Skeletal muscle tissue (tissue), 4 donors: Measurements from ENCODE around the gene NAA15. TPM values are rescaled to one million over a fixed set of nuclear protein-coding genes. Genes with fewer than 3 reads are reported as not detected.
"Not testable (repeated sequence)": the region's sequence is repeated elsewhere in the genome, so short reads cannot be mapped to it uniquely, and the experiment has no call there.

ENCODE experiments used
- H3K27ac ChIP-seq: one replicate; pipeline ENCODE4 v1.7.0; 2013; ENCODE audit warnings: mild to moderate bottlenecking, low read depth, low read length, inconsistent platforms
- H3K27me3 ChIP-seq, 3 donors: one replicate each; pipeline ENCODE4 v1.7.0; 2013; ENCODE audit warnings: low read length in 3 of 3; ENCODE audit not compliant: control insufficient read depth in 3 of 3, insufficient read depth in 3 of 3
- H3K36me3 ChIP-seq, 3 donors: one replicate each; pipeline ENCODE4 v1.7.0; 2013; ENCODE audit warnings: low read length in 3 of 3; ENCODE audit not compliant: control insufficient read depth in 3 of 3, insufficient read depth in 3 of 3
- H3K4me1 ChIP-seq, 3 donors: one replicate each; pipeline ENCODE4 v1.7.0; 2013; ENCODE audit warnings: low read length in 3 of 3, mild to moderate bottlenecking in 3 of 3; ENCODE audit not compliant: control insufficient read depth in 3 of 3, insufficient read depth in 3 of 3
- H3K4me3 ChIP-seq, 3 donors: one replicate each; pipeline ENCODE4 v1.7.0; 2013; ENCODE audit warnings: low read length in 3 of 3
- H3K9ac ChIP-seq, 3 donors: one replicate each; pipeline ENCODE4 v1.7.0; 2013; ENCODE audit warnings: low read length in 3 of 3, mild to moderate bottlenecking in 3 of 3, moderate library complexity in 2 of 3, low read depth in 1 of 3
- H3K9me3 ChIP-seq, 3 donors: one replicate each; pipeline ENCODE4 v1.7.0; 2013; ENCODE audit warnings: low read length in 3 of 3; ENCODE audit not compliant: control insufficient read depth in 3 of 3
- total RNA-seq: library from RNA; depleted of rRNA; stranded (reverse); fragments of >200 nt; gene quantifications from one replicate; pipeline ENCODE4 v1.2.3, GENCODE V29; 2014
- donor health status: Osteomylitis.

Gene NAA15
- total RNA-seq, 1 donor from 2014 or later = 18.8 TPM

DNA sequence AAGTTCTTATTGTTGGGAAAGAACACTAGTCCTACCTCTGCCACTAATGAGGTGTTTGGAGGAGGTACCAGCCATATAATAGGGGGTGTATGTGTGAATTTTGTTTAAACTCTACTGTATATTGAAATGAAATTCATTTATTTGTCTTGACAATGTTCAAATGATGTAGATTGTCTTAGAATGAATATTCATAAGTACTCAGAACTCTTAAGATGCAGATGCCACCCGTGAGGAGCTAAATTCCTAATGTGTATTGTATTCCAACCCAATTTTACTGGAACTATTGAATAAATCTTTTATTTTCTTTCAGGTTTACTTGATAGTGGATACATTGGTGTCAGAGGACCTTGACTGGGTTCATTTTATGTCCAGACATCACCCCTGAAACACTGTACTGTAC is 88.7 kb downstream of the NAA15 start:
- Histone ChIP-seq H3K4me3 (no peak overlapping the region), H3K27me3 (no peaks in the 10 kb centered on the region), H3K9me3 (no peaks in the 10 kb centered on the region), H3K27ac (no peak overlapping the region), H3K9ac (no peak overlapping the region), H3K36me3 (peaks cover 4 to 37% (median 28%) of the 10 kb centered on the region in 3 donors), H3K4me1 (no peaks in the 10 kb centered on the region)

DNA sequence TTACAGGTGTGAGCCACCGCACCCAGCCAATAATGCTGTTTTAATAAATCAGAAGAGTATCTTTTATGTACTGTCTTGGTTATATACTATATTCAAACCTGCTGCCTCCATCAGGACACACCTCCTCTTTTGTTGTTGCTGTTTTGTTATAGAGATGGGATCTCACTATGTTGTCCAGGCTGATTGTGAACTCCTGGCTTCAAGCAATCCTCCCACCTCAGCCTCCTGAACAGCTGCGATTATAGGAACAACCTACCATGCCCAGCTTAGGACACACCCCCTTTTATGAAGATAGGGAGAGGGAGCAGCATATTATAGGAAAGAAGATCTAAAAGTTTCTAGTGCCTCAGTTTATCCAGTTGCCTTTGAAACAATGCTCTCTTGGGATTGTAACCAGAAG is 90.4 kb downstream of the NAA15 start:
- H3K9me3 ChIP-seq = no peaks in the 10 kb centered on the region
- no peaks in the 10 kb centered on the region for H3K4me1 ChIP-seq
- H3K27me3 ChIP-seq = no peaks in the 10 kb centered on the region
- no peak overlapping the region for H3K9ac ChIP-seq
- H3K36me3 ChIP-seq = peaks cover 4 to 31% (median 19%) of the 10 kb centered on the region in 3 donors
- H3K27ac ChIP-seq = no peak overlapping the region
- no peak overlapping the region for H3K4me3 ChIP-seq

DNA sequence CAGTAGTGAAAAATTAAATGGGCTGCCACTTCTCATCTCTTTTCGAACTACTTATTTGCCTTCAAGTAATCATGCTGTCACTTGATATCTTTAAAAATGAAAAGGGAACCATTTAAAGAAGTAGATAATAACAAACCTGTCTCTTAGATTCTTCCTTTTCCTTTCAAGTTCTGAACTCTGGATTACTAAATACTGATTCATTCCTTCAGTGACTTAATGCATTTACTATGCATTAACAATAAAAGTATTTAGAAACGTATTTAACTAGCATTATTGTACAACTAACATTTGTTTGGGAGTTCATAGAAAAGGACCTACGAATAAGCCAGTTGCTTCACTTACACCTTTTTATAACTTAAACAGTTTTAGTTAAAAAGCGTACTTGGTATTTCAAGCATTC is 91.5 kb downstream of the NAA15 start:
- Histone ChIP-seq H3K36me3 (peaks cover 2 to 25% (median 19%) of the 10 kb centered on the region in 3 donors), H3K9ac (no peak overlapping the region), H3K27me3 (no peaks in the 10 kb centered on the region), H3K9me3 (no peaks in the 10 kb centered on the region), H3K4me3 (no peak overlapping the region), H3K4me1 (no peaks in the 10 kb centered on the region), H3K27ac (no peak overlapping the region)

DNA sequence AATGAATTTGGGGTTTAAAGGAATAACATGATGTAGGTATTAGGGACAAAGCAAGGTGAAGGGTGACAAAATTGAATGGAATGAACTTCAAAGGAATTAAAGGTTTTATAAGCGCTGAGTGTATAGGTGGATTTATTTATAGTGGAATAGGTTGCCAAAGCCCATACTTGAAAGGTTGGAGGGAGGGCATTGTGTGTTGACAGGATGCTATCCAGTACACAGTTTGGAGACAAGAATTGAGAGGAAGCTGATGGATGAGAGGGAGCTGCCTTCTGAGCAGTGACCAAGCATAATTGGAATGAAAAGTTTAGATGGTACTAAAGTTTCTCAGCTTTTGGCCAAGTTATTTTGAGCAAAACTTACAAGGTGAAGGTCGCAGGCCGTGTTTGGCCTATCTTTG is 100.1 kb downstream of the NAA15 start:
- Histone ChIP-seq H3K9ac (no peak overlapping the region), H3K4me1 (peaks cover 0 to 5% (median 0%) of the 10 kb centered on the region in 3 donors), H3K9me3 (no peaks in the 10 kb centered on the region)

DNA sequence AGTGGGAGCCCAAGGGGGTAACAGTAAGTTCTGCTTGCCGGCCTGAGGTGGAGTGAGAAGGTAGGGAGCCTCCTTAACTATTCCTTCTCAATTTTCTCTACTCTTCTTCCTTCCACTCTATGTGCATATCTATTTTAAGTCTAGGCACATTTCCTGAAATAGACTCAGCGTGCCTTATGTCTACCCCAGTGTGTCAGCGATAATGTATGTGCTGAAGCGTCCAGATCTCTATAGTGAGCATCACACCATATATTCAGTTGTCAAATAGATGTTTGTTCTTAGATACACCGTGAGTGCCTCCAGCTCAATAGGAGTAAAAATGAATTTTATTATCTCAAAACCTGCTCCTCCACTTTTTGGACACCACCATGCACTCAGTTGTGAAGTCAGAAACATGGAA is 101.1 kb downstream of the NAA15 start:
- Histone ChIP-seq H3K27ac (no peak overlapping the region), H3K9ac (no peak overlapping the region), H3K27me3 (no peaks in the 10 kb centered on the region), H3K9me3 (no peaks in the 10 kb centered on the region), H3K36me3 (no peaks in the 10 kb centered on the region), H3K4me1 (peaks cover 0 to 5% (median 0%) of the 10 kb centered on the region in 3 donors), H3K4me3 (no peak overlapping the region)

More for the DNA sequence above, 100.1 kb downstream of the NAA15 start:
- Histone ChIP-seq H3K27ac (no peak overlapping the region), H3K27me3 (no peaks in the 10 kb centered on the region), H3K36me3 (no peaks in the 10 kb centered on the region), H3K4me3 (no peak overlapping the region)

DNA sequence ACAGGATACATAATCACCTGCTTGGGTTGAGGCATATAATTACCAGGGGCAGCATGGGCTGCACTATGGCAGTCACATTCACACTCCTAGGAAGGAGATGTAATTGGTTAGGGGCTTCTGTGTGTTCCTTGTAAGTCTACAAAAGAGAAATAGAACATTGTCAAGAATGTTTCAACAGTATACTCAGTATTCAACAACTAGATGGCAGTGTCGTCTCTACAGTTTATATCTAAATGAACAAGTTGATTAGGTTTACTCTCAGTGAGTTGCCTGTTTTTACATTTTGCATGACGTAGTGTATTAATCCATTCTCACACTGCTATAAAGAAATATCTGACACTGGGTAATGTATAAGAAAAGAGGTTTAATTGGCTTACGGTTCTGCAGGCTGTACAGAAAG is 102.2 kb downstream of the NAA15 start:
- H3K27ac ChIP-seq = no peak overlapping the region
- no peaks in the 10 kb centered on the region for H3K27me3 ChIP-seq
- H3K36me3 ChIP-seq = no peaks in the 10 kb centered on the region

DNA sequence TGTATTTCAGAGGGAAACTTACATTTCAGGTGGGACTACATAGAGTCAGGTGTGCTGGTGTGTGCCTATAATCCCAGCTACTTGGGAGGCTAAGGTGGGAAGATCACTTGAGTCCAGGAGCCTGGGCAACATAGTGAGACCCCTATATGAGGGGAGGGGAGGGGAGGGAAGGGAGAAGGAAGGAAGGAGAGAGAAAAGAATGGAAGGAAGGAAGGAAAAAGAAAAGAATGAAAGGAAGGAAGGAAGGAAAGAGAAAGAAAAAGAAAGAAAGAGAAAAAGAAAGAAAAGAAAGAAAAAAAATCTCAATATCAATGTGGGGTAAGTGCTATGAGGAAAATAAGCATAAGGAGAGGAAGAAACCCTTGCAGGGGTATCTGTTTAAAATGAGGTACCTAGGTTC is 109.0 kb downstream of the NAA15 start:
- H3K9me3 ChIP-seq = no peaks in the 10 kb centered on the region
- no peaks in the 10 kb centered on the region for H3K27me3 ChIP-seq
- no peaks in the 10 kb centered on the region for H3K4me1 ChIP-seq
- no peak overlapping the region for H3K27ac ChIP-seq
- H3K9ac ChIP-seq = no peak overlapping the region
- H3K36me3 ChIP-seq = no peaks in the 10 kb centered on the region
- no peak overlapping the region for H3K4me3 ChIP-seq

More for the DNA sequence above, 102.2 kb downstream of the NAA15 start:
- H3K9ac ChIP-seq = no peak overlapping the region
- peaks cover 0 to 5% (median 0%) of the 10 kb centered on the region in 3 donors for H3K4me1 ChIP-seq
- H3K4me3 ChIP-seq = no peak overlapping the region
- no peaks in the 10 kb centered on the region for H3K9me3 ChIP-seq

DNA sequence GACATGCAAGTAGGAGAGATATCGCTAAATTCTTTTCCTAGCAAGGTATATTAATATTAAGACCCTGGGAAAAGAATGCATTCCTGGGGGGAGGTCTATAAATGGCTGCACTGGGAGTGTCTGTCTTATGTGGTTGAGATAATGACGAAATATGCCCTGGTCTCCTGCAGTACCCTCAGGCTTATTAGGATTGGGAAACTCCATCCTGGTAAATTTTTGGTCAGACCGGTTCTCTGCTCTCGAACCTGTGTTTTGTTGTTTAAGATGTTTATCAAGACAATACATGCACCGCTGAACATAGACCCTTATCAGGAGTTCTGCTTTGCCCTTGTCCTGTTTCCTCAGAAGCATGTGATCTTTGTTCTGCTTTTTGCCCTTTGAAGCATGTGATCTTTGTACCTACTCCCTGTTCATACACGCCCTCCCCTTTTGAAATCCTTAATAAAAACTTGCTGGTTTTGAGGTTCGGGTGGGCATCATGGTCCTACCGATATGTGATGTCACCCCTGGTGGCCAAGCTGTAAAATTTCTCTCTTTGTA is 113.4 kb downstream of the NAA15 start:
- H3K4me1 ChIP-seq, H3K9me3 ChIP-seq, H3K27me3 ChIP-seq, H3K4me3 ChIP-seq, H3K36me3 ChIP-seq, H3K27ac ChIP-seq, H3K9ac ChIP-seq: not testable (repeated sequence)

DNA sequence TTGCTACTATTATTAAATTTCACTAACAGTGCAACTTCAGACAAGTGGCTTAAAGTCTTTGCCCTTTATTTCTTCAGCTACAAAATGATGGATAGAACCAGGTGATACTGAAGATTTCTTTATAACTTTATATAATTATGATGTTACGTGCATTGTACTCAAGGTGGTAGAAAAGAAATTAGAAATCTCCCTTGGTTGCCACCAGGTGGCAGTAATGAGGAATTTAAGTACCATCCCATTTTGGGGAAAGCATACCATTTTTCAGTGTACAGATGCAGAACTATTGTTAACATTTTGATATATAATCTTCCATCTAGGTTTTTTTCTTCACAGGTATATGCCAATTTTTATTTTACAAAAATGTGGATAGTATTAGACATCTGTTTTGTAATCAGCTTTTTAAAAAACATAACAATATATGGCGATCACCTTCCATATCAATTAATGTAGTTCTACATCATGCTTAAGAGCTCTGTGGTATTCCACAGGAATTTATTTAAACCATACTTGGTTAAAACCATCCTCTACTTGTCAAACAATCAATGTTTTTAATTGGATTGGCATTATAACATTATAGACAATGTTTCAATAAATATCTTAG is 114.9 kb downstream of the NAA15 start:
- Histone ChIP-seq H3K36me3 (no peaks in the 10 kb centered on the region), H3K27me3 (no peaks in the 10 kb centered on the region), H3K4me3 (no peak overlapping the region), H3K9ac (no peak overlapping the region), H3K27ac (no peak overlapping the region), H3K4me1 (no peaks in the 10 kb centered on the region), H3K9me3 (no peaks in the 10 kb centered on the region)

DNA sequence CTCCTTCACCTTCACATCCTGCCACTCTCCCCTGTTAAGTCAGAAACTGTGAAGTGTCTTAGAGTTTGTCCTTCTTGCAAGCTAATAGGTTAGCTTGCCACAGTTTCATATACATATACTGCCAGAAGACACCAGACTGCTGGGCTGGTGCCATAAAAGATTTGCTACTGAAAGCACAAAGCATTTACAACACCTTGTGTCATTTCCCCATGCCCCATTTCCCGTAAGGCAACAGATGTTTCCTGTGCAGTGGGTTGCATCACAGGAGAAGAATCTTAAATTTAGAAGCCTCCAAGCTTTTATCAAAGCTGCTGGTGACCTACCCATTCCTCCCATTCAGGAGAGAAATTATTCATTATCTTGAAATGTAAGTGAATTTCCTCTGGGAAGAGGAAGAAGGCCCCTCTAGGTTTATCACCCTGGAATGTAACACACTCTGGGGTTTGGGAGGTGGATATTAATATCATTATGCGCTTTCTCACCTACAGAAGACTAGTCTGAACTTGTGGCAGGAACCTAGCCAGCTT is 118.1 kb downstream of the NAA15 start:
- Histone ChIP-seq H3K4me3 (no peak overlapping the region), H3K9me3 (peaks cover 0 to 4% (median 0%) of the 10 kb centered on the region in 3 donors), H3K27me3 (no peaks in the 10 kb centered on the region), H3K27ac (peak overlapping the region; percentile 37), H3K36me3 (no peaks in the 10 kb centered on the region), H3K4me1 (no peaks in the 10 kb centered on the region), H3K9ac (no peak overlapping the region)
